ENCODE data around the gene PLCD4. TPM values are rescaled to one million over a fixed set of nuclear protein-coding genes. Genes with fewer than 3 reads are reported as not detected.
A peak's percentile ranks its signal among the peaks of the same experiment; 100 is the strongest.

The PLCD4 gene
- total and polyA plus RNA-seq, 5 experiments from 2014 or later: 0.13 to 1.3 (median 0.25) TPM

GRCh38 chr2:218577482-218578220 is 30.0 kb upstream of the PLCD4 start:
- peak overlapping the region in 2 of 10 donors; percentile 2 to 29 for H3K27ac Mint-ChIP-seq
- no peak for ATAC-seq
- H3K9me3 Mint-ChIP-seq: no peaks in the 10 kb centered on the region

GRCh38 chr2:218578272-218578877 is 29.3 kb upstream of the PLCD4 start:
- Mint-ChIP-seq H3K27ac (peak overlapping the region in 2 of 10 donors; percentile 27 to 42), H3K27me3 (no peaks in the 10 kb centered on the region), H3K4me1 (peaks cover 11 to 52% (median 40%) of the 10 kb centered on the region in 4 donors), H3K4me3 (no peak overlapping the region), H3K36me3 (peaks cover 6 to 67% (median 11%) of the 10 kb centered on the region in 3 donors), H3K9me3 (no peaks in the 10 kb centered on the region)
- no peak for DNase-seq
- POLR2A ChIA-PET: interaction anchor here (0.5 to 1.3 kb wide), 2 partner anchors 10 to 77 kb away, joined by 3 to 5 read pairs; partner anchors contain the start of gene USP37
- no peak for ATAC-seq

More at GRCh38 chr2:218577482-218578220, 30.0 kb upstream of the PLCD4 start:
- Mint-ChIP-seq H3K4me1 (peaks cover 10 to 54% (median 43%) of the 10 kb centered on the region in 4 donors), H3K4me3 (no peak overlapping the region), H3K36me3 (peaks cover 0 to 67% (median 7%) of the 10 kb centered on the region in 3 donors), H3K27me3 (no peaks in the 10 kb centered on the region)
- DNase-seq: no peak
- POLR2A ChIA-PET: interaction anchor here (0.5 to 1.3 kb wide), 2 partner anchors 10 to 77 kb away, joined by 3 to 5 read pairs; partner anchors contain the start of gene USP37

GRCh38 chr2:218582076-218582475 is 25.6 kb upstream of the PLCD4 start:
- Mint-ChIP-seq H3K9me3 (no peaks in the 10 kb centered on the region), H3K4me3 (peak overlapping the region in 1 of 10 donors; percentile 4), H3K27me3 (no peaks in the 10 kb centered on the region), H3K27ac (no peak overlapping the region), H3K4me1 (peaks cover 11 to 34% (median 26%) of the 10 kb centered on the region in 4 donors), H3K36me3 (peaks cover 6 to 72% (median 21%) of the 10 kb centered on the region in 3 donors)
- ATAC-seq (no peak), DNase-seq (no peak)
- POLR2A ChIA-PET: no interaction called here

GRCh38 chr2:218583983-218584850 is 23.5 kb upstream of the PLCD4 start:
- Mint-ChIP-seq H3K27me3 (no peaks in the 10 kb centered on the region), H3K4me3 (no peak overlapping the region), H3K27ac (peak overlapping the region in 2 of 10 donors; percentile 49 to 52), H3K4me1 (peaks cover 0 to 17% (median 8%) of the 10 kb centered on the region in 4 donors), H3K9me3 (no peaks in the 10 kb centered on the region), H3K36me3 (peaks cover 6 to 90% (median 23%) of the 10 kb centered on the region in 3 donors)
- POLR2A ChIA-PET: no interaction called here
- DNase-seq: no peak
- no peak for ATAC-seq

GRCh38 chr2:218585541-218585940 is 22.2 kb upstream of the PLCD4 start:
- no peak for ATAC-seq
- Mint-ChIP-seq H3K27ac (no peak overlapping the region), H3K4me1 (peaks cover 0 to 12% (median 5%) of the 10 kb centered on the region in 4 donors), H3K36me3 (peaks cover 6 to 96% (median 23%) of the 10 kb centered on the region in 3 donors), H3K4me3 (no peak overlapping the region), H3K27me3 (no peaks in the 10 kb centered on the region), H3K9me3 (no peaks in the 10 kb centered on the region)
- DNase-seq: no peak
- POLR2A ChIA-PET: no interaction called here

GRCh38 chr2:218605432-218605831 is 2.3 kb upstream of the PLCD4 start:
- Mint-ChIP-seq H3K27ac (no peak overlapping the region), H3K9me3 (no peaks in the 10 kb centered on the region), H3K4me3 (no peak overlapping the region), H3K36me3 (no peaks in the 10 kb centered on the region), H3K4me1 (no peaks in the 10 kb centered on the region), H3K27me3 (peaks cover 6 to 25% (median 12%) of the 10 kb centered on the region in 5 donors)
- POLR2A ChIA-PET: no interaction called here
- DNase-seq (no peak), ATAC-seq (no peak)

GRCh38 chr2:218615868-218616315 is 8.2 kb downstream of the PLCD4 start:
- no peak for ATAC-seq
- DNase-seq: no peak
- Mint-ChIP-seq H3K27ac (no peak overlapping the region), H3K4me1 (no peaks in the 10 kb centered on the region), H3K27me3 (peaks cover 0 to 4% (median 2%) of the 10 kb centered on the region in 5 donors), H3K4me3 (no peak overlapping the region), H3K9me3 (no peaks in the 10 kb centered on the region), H3K36me3 (no peaks in the 10 kb centered on the region)
- POLR2A ChIA-PET: no interaction called here

GRCh38 chr2:218618102-218618860 is 10.6 kb downstream of the PLCD4 start:
- no peak overlapping the region for H3K4me3 Mint-ChIP-seq
- no peaks in the 10 kb centered on the region for H3K27me3 Mint-ChIP-seq
- peaks cover 0 to 2% (median 0%) of the 10 kb centered on the region in 4 donors for H3K4me1 Mint-ChIP-seq
- H3K9me3 Mint-ChIP-seq: no peaks in the 10 kb centered on the region
- no peak for DNase-seq
- no peaks in the 10 kb centered on the region for H3K36me3 Mint-ChIP-seq
- ATAC-seq: no peak
- POLR2A ChIA-PET: no interaction called here
- H3K27ac Mint-ChIP-seq: peak overlapping the region in 1 of 10 donors; percentile 12

- ATAC-seq: no peak
- H3K36me3 Mint-ChIP-seq: no peaks in the 10 kb centered on the region
- no peak for DNase-seq
- H3K4me1 Mint-ChIP-seq: peaks cover 0 to 2% (median 0%) of the 10 kb centered on the region in 4 donors
- H3K27me3 Mint-ChIP-seq: no peaks in the 10 kb centered on the region
- POLR2A ChIA-PET: no interaction called here
- no peak overlapping the region for H3K27ac Mint-ChIP-seq
- no peak overlapping the region for H3K4me3 Mint-ChIP-seq
- H3K9me3 Mint-ChIP-seq: no peaks in the 10 kb centered on the region
These were observed 13.3 kb downstream of the PLCD4 start for GRCh38 chr2:218621007-218621406.

GRCh38 chr2:218622606-218623365 is 15.1 kb downstream of the PLCD4 start:
- no peaks in the 10 kb centered on the region for H3K27me3 Mint-ChIP-seq
- ATAC-seq (no peak), DNase-seq (no peak)
- H3K36me3 Mint-ChIP-seq: no peaks in the 10 kb centered on the region
- peaks cover 0 to 2% (median 0%) of the 10 kb centered on the region in 4 donors for H3K4me1 Mint-ChIP-seq
- H3K27ac Mint-ChIP-seq: no peak overlapping the region
- POLR2A ChIA-PET: no interaction called here
- H3K9me3 Mint-ChIP-seq: no peaks in the 10 kb centered on the region
- H3K4me3 Mint-ChIP-seq: no peak overlapping the region

- peaks cover 0 to 2% (median 0%) of the 10 kb centered on the region in 4 donors for H3K4me1 Mint-ChIP-seq
- ATAC-seq (no peak), DNase-seq (no peak)
- peak overlapping the region in 1 of 10 donors; percentile 41 for H3K27ac Mint-ChIP-seq
- no peaks in the 10 kb centered on the region for H3K36me3 Mint-ChIP-seq
- H3K9me3 Mint-ChIP-seq: no peaks in the 10 kb centered on the region
- H3K27me3 Mint-ChIP-seq: no peaks in the 10 kb centered on the region
- no peak overlapping the region for H3K4me3 Mint-ChIP-seq
- POLR2A ChIA-PET: no interaction called here
These were observed 15.6 kb downstream of the PLCD4 start for GRCh38 chr2:218623366-218623705.

All from naive thymus-derived CD8-positive, alpha-beta T cell (primary cell).